Neural progenitor cell (in vitro differentiated cells): ENCODE results near the gene TRAM2.

ENCODE experiments used
- CTCF ChIP-seq: fragments of 200-600 bp; sonication (generic); IDR thresholded peaks from 2 replicates; pipeline ENCODE4 v1.5.1; 2017; ENCODE audit warnings: antibody characterized with exemption, mild to moderate bottlenecking
- EZH2 ChIP-seq: fragments of 200-600 bp; sonication (generic); IDR thresholded peaks from 2 replicates; pipeline ENCODE4 v1.6.1; 2017; ENCODE audit warnings: antibody characterized with exemption, mild to moderate bottlenecking, moderate library complexity
- EZH2phosphoT487 ChIP-seq: fragments of 200-600 bp; sonication (generic); IDR thresholded peaks from 2 replicates; pipeline ENCODE4 v1.6.1; 2017; ENCODE audit warnings: antibody characterized with exemption

DNA sequence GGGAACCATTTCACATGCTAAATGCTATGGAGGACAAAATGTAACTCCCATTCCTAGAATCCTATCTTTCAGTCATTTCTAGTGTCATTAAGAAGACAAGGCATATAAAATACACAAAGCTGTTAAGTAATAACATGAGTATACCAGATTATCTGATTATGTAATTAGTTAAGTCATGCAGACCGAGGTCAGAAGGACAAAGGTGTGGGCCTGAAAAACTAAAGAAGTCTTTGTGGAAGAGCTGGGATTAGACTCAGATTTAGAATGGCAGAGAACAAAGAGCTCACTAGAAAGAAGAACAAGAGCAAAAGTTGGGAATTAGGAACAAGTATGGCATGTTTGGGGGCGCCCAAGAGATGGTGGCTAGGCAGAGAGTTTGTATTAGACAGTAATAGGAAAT is 119.8 kb downstream of the TRAM2 start:
- peak; percentile 18 for TF ChIP-seq CTCF
- peak; percentile 82 for TF ChIP-seq EZH2phosphoT487
- TF ChIP-seq EZH2, result no peak
